IMR-90 (cell line): ENCODE results near the gene ROBO1. TPM values are rescaled to one million over a fixed set of nuclear protein-coding genes. Genes with fewer than 3 reads are reported as not detected.
A peak's percentile ranks its signal among the peaks of the same experiment; 100 is the strongest.

Experiments
- ATAC-seq: fragments of 200-7000 bp; cut with Tn5 transposase; 2 replicates; pipeline ENCODE4 v1.9.1; 2020; ENCODE audit warnings: low read depth, mild to moderate bottlenecking, moderate library complexity
- BruUV-seq: library from RNA; stranded (reverse); fragments of 400-500 nt; replicated peaks from 2 replicates; lab custom pipeline; 2021; lab: Mats Ljungman, UMichigan
- CTCF ChIA-PET: fragments of 300-600 bp; formaldehyde crosslinking; extraction: SDS; loops from one replicate; lab custom pipeline; 2021; ENCODE audit warnings: antibody characterized with exemption; lab: Yijun Ruan, JAX
- POLR2A ChIA-PET: fragments of 300-600 bp; sonication (Branson Sonifier 250); formaldehyde crosslinking; loops from one replicate; lab custom pipeline; 2022; ENCODE audit warnings: antibody characterized with exemption; ENCODE audit not compliant: unreplicated experiment; lab: Charles Lee
- DNase-seq: peaks from one replicate; pipeline ENCODE4 v3.0.0; 2013
- H2AFZ ChIP-seq: replicated peaks from 2 replicates; pipeline ENCODE3; 2013; ENCODE audit warnings: low read length, mild to moderate bottlenecking; ENCODE audit not compliant: poor library complexity
- H2AK5ac ChIP-seq: 2 replicates; pipeline ENCODE4 v1.6.1; 2013; ENCODE audit warnings: low read depth, low read length, inconsistent platforms
- H2AK9ac ChIP-seq: replicated peaks from 2 replicates; pipeline ENCODE3; 2013; ENCODE audit warnings: mild to moderate bottlenecking, low read depth, low read length, moderate library complexity; ENCODE audit not compliant: poor library complexity
- H2BK120ac ChIP-seq: 2 replicates; pipeline ENCODE4 v1.6.1; 2013; ENCODE audit warnings: low read depth, low read length, inconsistent platforms
- H2BK15ac ChIP-seq: 3 replicates; pipeline ENCODE4 v1.6.1; 2013; ENCODE audit warnings: low read depth, low read length, inconsistent platforms
- H2BK20ac ChIP-seq: 2 replicates; pipeline ENCODE4 v1.6.1; 2013; ENCODE audit warnings: low read depth, mild to moderate bottlenecking, inconsistent platforms, low read length, moderate library complexity
- H2BK5ac ChIP-seq: 2 replicates; pipeline ENCODE4 v1.6.1; 2013; ENCODE audit warnings: mild to moderate bottlenecking, low read depth, low read length, inconsistent platforms; ENCODE audit not compliant: poor library complexity, severe bottlenecking
- H3K14ac ChIP-seq: replicated peaks from 2 replicates; pipeline ENCODE4 v1.6.1; 2013; ENCODE audit warnings: low read depth, low read length, inconsistent platforms
- H3K18ac ChIP-seq: 2 replicates; pipeline ENCODE4 v1.6.1; 2013; ENCODE audit warnings: low read depth, low read length, control low read depth
- H3K23ac ChIP-seq: 2 replicates; pipeline ENCODE4 v1.6.1; 2013; ENCODE audit warnings: low read depth, low read length, inconsistent platforms
- H3K27ac ChIP-seq: 2 replicates; pipeline ENCODE4 v1.5.1; 2013; ENCODE audit warnings: mild to moderate bottlenecking, control low read depth, low read length; ENCODE audit not compliant: insufficient read depth
- H3K27me3 ChIP-seq: 2 replicates; pipeline ENCODE4 v1.6.1; 2013; ENCODE audit warnings: low read length; ENCODE audit not compliant: control insufficient read depth, insufficient read depth
- H3K36me3 ChIP-seq: 2 replicates; pipeline ENCODE4 v1.6.1; 2013; ENCODE audit warnings: low read length, mixed read lengths; ENCODE audit not compliant: control insufficient read depth, insufficient read depth
- H3K4ac ChIP-seq: 2 replicates; pipeline ENCODE4 v1.6.1; 2013; ENCODE audit warnings: low read depth, low read length, inconsistent platforms
- H3K4me1 ChIP-seq: 2 replicates; pipeline ENCODE4 v1.6.1; 2013; ENCODE audit warnings: low read length, mixed read lengths; ENCODE audit not compliant: control insufficient read depth, insufficient read depth
- H3K4me2 ChIP-seq: 2 replicates; pipeline ENCODE4 v1.6.1; 2013; ENCODE audit warnings: low read depth, mild to moderate bottlenecking, control low read depth, low read length, moderate library complexity
- H3K4me3 ChIP-seq: 2 replicates; pipeline ENCODE4 v1.5.1; 2013; ENCODE audit warnings: low read depth, mild to moderate bottlenecking, control low read depth, low read length, moderate library complexity; ENCODE audit not compliant: insufficient read depth
- H3K56ac ChIP-seq: 2 replicates; pipeline ENCODE4 v1.6.1; 2013; ENCODE audit warnings: low read length, inconsistent platforms; ENCODE audit not compliant: insufficient read depth; ENCODE audit errors: extremely low read depth
- H3K79me1 ChIP-seq, 2 experiments: 2 replicates each; pipeline ENCODE4 v1.6.1; 2013; ENCODE audit warnings: low read length in 2 of 2, inconsistent platforms in 1 of 2, low read depth in 1 of 2
- H3K9ac ChIP-seq: 2 replicates; pipeline ENCODE4 v1.6.1; 2013; ENCODE audit warnings: low read depth, low read length, control low read depth
- H3K9me1 ChIP-seq: 2 replicates; pipeline ENCODE4 v1.6.1; 2013; ENCODE audit warnings: low read length, inconsistent platforms; ENCODE audit not compliant: insufficient read depth
- H3K9me3 ChIP-seq: 2 replicates; pipeline ENCODE4 v1.6.1; 2013; ENCODE audit warnings: low read length; ENCODE audit not compliant: control insufficient read depth, insufficient read depth
- H4K20me1 ChIP-seq: 2 replicates; pipeline ENCODE4 v1.6.1; 2013; ENCODE audit warnings: low read length, inconsistent platforms; ENCODE audit not compliant: insufficient read depth
- H4K5ac ChIP-seq: 2 replicates; pipeline ENCODE4 v1.6.1; 2013; ENCODE audit warnings: mild to moderate bottlenecking, low read depth, low read length, control low read depth
- H4K8ac ChIP-seq, 2 experiments: 2 replicates each; pipeline ENCODE4 v1.6.1; 2013; ENCODE audit warnings: low read depth in 2 of 2, low read length in 2 of 2, control low read depth in 1 of 2, inconsistent platforms in 1 of 2
- H4K91ac ChIP-seq: 2 replicates; pipeline ENCODE4 v1.6.1; 2013; ENCODE audit warnings: low read depth, low read length, inconsistent platforms; ENCODE audit not compliant: insufficient read depth
- CEBPB ChIP-seq: IDR thresholded peaks from 2 replicates; pipeline ENCODE4 v1.6.1; 2012; ENCODE audit warnings: low read depth, low read length, improper control_type of control experiment
- CHD1 ChIP-seq: IDR thresholded peaks from 2 replicates; pipeline ENCODE4 v1.6.1; 2012; ENCODE audit warnings: low read depth, low read length, improper control_type of control experiment
- FOS ChIP-seq: fragments of 150-350 bp; IDR thresholded peaks from 2 replicates; pipeline ENCODE4 v1.6.1; 2016; ENCODE audit warnings: low read depth, low read length
- NFE2L2 ChIP-seq: fragments of 150-350 bp; IDR thresholded peaks from 2 replicates; pipeline ENCODE4 v1.6.1; 2016; ENCODE audit warnings: low read depth, mild to moderate bottlenecking, low read length
- RAD21 ChIP-seq: IDR thresholded peaks from 2 replicates; pipeline ENCODE4 v1.6.1; 2012; ENCODE audit warnings: low read length, improper control_type of control experiment
- WGBS, 2 experiments: methylation state at CpG; one replicate each; pipeline versions ENCODE4 v1.1.5 to v1.1.7; 2013; ENCODE audit warnings: missing lambda C conversion rate in 2 of 2; ENCODE audit not compliant: insufficient read length in 1 of 2; ENCODE audit errors: extremely low coverage in 2 of 2; 5-methylcytosine and 5-hydroxymethylcytosine counted together
- dilution Hi-C: fragments of 300-500 bp; cut with HindIII; formaldehyde crosslinking; loops from one replicate; pipeline ENCODE4 v1.14.3; 2018; ENCODE audit warnings: low sequenced_read_pairs; ENCODE audit not compliant: unreplicated experiment
- in situ Hi-C: fragments of 300-500 bp; cut with MboI; formaldehyde crosslinking; loops from 3 replicates; pipeline ENCODE4 v1.14.3; 2019; ENCODE audit warnings: low sequenced_read_pairs, inconsistent platforms, mixed read lengths
- intact Hi-C: fragments of 100-400 bp; cut with micrococcal nuclease; formaldehyde crosslinking; loops from 2 replicates; pipeline ENCODE4 v1.10.0; 2022
- polyA plus RNA-seq, 3 experiments: library from polyadenylated mRNA; depleted of rRNA; stranded (reverse); fragments of >200 nt; gene quantifications; 2 replicates each; pipeline ENCODE4 v1.2.3, GENCODE V29; 2012; ENCODE audit warnings: low replicate concordance in 1 of 3
- total RNA-seq: library from RNA; depleted of rRNA; stranded (reverse); fragments of >200 nt; gene quantifications from 2 replicates; pipeline ENCODE4 v1.2.3, GENCODE V29; 2012

Gene ROBO1
- total and polyA plus RNA-seq, 2 of the 4 experiments (the other 2 are of a cell fraction): 24.1 to 53.9 TPM

DNA sequence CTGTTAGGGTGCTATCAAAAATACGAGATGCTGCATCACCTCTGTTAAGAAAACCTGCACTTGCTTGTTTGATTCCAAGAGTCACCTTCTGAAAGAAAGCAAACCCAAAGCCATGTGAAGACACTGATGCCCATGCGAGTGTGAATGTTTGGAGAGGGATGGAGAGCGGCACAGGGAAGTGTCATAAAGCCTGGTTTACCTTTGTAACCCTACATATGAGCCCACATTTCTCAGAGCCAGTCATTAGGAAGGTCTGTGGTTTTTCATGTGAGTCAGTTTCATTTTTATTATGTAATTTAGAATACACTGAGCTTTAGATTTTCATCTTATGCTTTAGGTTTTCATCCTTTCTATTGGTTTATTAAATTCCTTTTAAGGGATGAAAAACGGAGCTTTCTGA lies 896.8 kb downstream of the ROBO1 start:
- H2AK5ac ChIP-seq: no peak overlapping the region
- H3K23ac ChIP-seq: peak overlapping the region; percentile 52; the same call in 1 of the 2 replicates
- H4K91ac ChIP-seq: no peak overlapping the region
- no peak overlapping the region; the same call in 2 of the 3 replicates for H2BK15ac ChIP-seq
- H2BK5ac ChIP-seq: no peak overlapping the region
- WGBS, 2 experiments: no CpG with 5 or more reads among the region's 4 CpGs
- DNase-seq (peak; percentile 26), ATAC-seq (no peak)
- BruUV-seq: no TSS peak
- H3K9me1 ChIP-seq: no peaks in the 10 kb centered on the region; the same call in 1 of the 2 replicates
- H3K4me3 ChIP-seq: no peak overlapping the region
- no peak overlapping the region for H3K4ac ChIP-seq
- CTCF ChIA-PET: interaction anchor here (0.9 kb wide), 1 partner anchor 11 kb away, joined by 6 read pairs; no protein-coding TSS in a partner anchor
- H2BK120ac ChIP-seq: no peak overlapping the region
- no peak overlapping the region for H3K56ac ChIP-seq
- no peak overlapping the region for H2AFZ ChIP-seq
- dilution Hi-C loops (no loop called here), intact Hi-C loops (loop anchor here (10.0 kb wide), 1 partner anchor 206 kb away; no protein-coding TSS in a partner anchor), in situ Hi-C loops (no loop called here)
- no peak overlapping the region for H3K27ac ChIP-seq
- no peaks in the 10 kb centered on the region for H3K27me3 ChIP-seq
- no peak for TF ChIP-seq CHD1
- no peak for TF ChIP-seq RAD21
- TF ChIP-seq FOS: no peak
- TF ChIP-seq NFE2L2: no peak
- TF ChIP-seq CEBPB: no peak
- H2AK9ac ChIP-seq: no peak overlapping the region
- no peak overlapping the region for H4K8ac ChIP-seq
- H3K36me3 ChIP-seq: no peaks in the 10 kb centered on the region
- POLR2A ChIA-PET: no interaction called here
- H4K20me1 ChIP-seq: no peaks in the 10 kb centered on the region
- H3K4me2 ChIP-seq: no peak overlapping the region
- H2BK20ac ChIP-seq: no peak overlapping the region
- H3K9me3 ChIP-seq: no peaks in the 10 kb centered on the region
- peaks cover 4% of the 10 kb centered on the region; the same call in 1 of the 2 replicates for H3K4me1 ChIP-seq
- H3K14ac ChIP-seq: no peak overlapping the region
- H3K79me1 ChIP-seq: peaks cover 0 to 8% of the 10 kb centered on the region in 2 experiments; a peak in 2 of 4 replicates
- H3K9ac ChIP-seq: no peak overlapping the region
- no peak overlapping the region for H4K5ac ChIP-seq
- H3K18ac ChIP-seq: no peak overlapping the region
